AG09319 (cell line): ENCODE data around the gene DUSP8.
A peak's percentile ranks its signal among the peaks of the same experiment; 100 is the strongest.

Experiments
- DNase-seq: peaks from one replicate; pipeline ENCODE4 v3.0.0-alpha.2; 2010; ENCODE audit warnings: low read depth; ENCODE audit errors: extremely low read depth
- CTCF ChIP-seq: IDR thresholded peaks from 2 replicates; pipeline ENCODE4 v1.5.1; 2011; ENCODE audit warnings: low read depth, mild to moderate bottlenecking, inconsistent platforms, low read length, moderate library complexity

The DUSP8 gene

DNA sequence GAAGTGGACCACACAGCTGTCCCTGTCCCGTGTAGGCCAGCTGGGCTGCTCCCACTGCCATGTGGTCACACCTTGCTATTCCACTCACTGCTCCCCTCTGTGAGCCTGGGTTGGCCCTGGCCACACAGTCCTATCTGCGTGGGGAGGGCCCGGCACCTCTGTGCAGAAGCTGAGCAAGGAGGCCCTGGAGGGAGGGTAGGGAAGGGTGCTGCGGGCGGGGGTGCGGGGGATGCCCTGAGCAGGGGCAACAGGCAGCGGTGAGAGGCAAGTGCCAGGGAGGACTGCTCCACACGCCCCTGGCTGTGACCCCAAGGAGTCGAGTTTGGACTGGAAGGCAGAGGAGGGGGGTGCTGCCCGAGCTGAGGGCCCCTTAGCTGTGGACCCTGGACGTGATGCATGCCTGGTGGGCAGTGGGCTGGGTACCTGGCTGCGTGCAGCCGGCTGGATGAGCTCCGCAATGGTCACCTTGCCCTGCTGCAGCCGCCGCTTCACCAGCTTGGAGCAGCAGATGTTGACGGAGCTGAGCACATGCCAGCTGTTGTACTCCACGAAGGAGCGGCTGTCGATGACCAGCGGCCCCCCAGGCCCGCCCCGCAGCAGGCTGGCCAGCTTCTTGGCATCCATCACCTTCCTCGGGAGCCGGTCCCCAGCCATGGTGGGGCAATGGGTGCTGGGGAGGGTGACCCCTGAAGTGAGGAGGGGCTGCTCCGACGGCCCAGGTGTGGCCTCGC lies 6.7 kb downstream of the DUSP8 start:
- no peak for DNase-seq
- no peak for TF ChIP-seq CTCF

DNA sequence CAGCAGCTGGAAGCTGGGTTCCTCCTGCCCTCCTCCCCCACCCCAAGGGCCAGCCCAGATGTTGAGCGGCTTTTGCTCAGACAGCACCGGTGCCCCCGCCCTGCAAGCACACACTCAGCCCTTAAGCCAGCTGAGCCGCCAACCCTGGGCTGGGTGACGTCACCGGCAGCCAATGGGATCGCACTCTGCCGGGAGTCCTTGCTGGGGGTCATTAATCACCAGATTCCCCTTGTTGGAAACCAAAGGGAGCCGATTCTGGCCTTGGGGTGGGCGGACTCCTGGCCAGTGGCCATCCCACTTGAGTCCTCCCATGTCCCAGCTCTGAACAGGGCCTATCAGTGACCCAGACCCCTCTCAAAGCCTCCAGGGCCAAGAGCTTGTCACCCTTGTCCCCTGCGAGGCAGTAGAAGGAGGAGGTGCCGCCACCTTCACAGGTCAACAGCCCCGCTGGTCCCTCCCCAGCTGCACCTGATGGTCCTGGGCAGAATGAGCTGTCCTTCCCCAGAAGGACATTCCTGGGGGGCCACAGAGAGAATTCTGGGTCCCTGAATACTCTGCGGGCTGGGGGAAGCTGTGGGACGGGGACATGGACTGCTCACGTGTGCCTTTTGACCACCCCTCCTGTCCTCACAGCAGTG lies 7.4 kb downstream of the DUSP8 start:
- DNase-seq = peak; percentile 8
- no peak for TF ChIP-seq CTCF

GRCh38 chr11:1563697-1564534 lies 8.2 kb downstream of the DUSP8 start:
- no peak for DNase-seq
- no peak for TF ChIP-seq CTCF

GRCh38 chr11:1563149-1563638 lies 8.9 kb downstream of the DUSP8 start:
- DNase-seq = no peak
- no peak for TF ChIP-seq CTCF

- TF ChIP-seq CTCF = no peak
- no peak for DNase-seq
These were observed 9.5 kb downstream of the DUSP8 start for GRCh38 chr11:1562469-1563148.

DNA sequence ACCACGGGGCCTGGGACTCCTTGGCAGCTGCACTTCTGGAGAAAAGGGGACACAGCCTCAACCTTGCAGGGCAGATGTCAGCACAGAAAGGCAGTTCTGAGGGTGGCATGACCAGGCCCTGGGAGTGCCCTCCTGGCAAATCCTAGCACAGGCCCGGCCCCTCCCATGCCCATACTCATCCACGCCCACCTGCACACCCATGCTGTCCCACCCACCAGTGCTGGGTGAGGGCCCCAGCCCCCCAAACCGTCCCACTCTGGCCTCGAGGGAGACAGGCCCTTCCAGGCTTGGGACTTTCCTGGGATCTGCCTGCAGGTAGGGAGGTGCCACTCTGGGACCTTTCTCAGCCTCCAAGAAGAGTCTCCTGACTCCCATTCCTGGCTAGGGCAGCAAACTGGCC lies 10.1 kb downstream of the DUSP8 start:
- TF ChIP-seq CTCF = no peak
- no peak for DNase-seq
